IMR-90 (cell line): ENCODE measurements around the gene GNGT1. TPM values are rescaled to one million over a fixed set of nuclear protein-coding genes. Genes with fewer than 3 reads are reported as not detected.
"Not testable (repeated sequence)": the region's sequence is repeated elsewhere in the genome, so short reads cannot be mapped to it uniquely, and the experiment has no call there.

Experiments used
- ATAC-seq: fragments of 200-7000 bp; cut with Tn5 transposase; 2 replicates; pipeline ENCODE4 v1.9.1; 2020; ENCODE audit warnings: low read depth, mild to moderate bottlenecking, moderate library complexity
- BruUV-seq: library from RNA; stranded (reverse); fragments of 400-500 nt; replicated peaks from 2 replicates; lab custom pipeline; 2021; lab: Mats Ljungman, UMichigan
- CTCF ChIA-PET: fragments of 300-600 bp; formaldehyde crosslinking; extraction: SDS; loops from one replicate; lab custom pipeline; 2021; ENCODE audit warnings: antibody characterized with exemption; lab: Yijun Ruan, JAX
- POLR2A ChIA-PET: fragments of 300-600 bp; sonication (Branson Sonifier 250); formaldehyde crosslinking; loops from one replicate; lab custom pipeline; 2022; ENCODE audit warnings: antibody characterized with exemption; ENCODE audit not compliant: unreplicated experiment; lab: Charles Lee
- DNase-seq: peaks from one replicate; pipeline ENCODE4 v3.0.0; 2013
- H2AFZ ChIP-seq: replicated peaks from 2 replicates; pipeline ENCODE3; 2013; ENCODE audit warnings: low read length, mild to moderate bottlenecking; ENCODE audit not compliant: poor library complexity
- H2AK5ac ChIP-seq: 2 replicates; pipeline ENCODE4 v1.6.1; 2013; ENCODE audit warnings: low read depth, low read length, inconsistent platforms
- H2AK9ac ChIP-seq: replicated peaks from 2 replicates; pipeline ENCODE3; 2013; ENCODE audit warnings: mild to moderate bottlenecking, low read depth, low read length, moderate library complexity; ENCODE audit not compliant: poor library complexity
- H2BK120ac ChIP-seq: 2 replicates; pipeline ENCODE4 v1.6.1; 2013; ENCODE audit warnings: low read depth, low read length, inconsistent platforms
- H2BK15ac ChIP-seq: 3 replicates; pipeline ENCODE4 v1.6.1; 2013; ENCODE audit warnings: low read depth, low read length, inconsistent platforms
- H2BK20ac ChIP-seq: 2 replicates; pipeline ENCODE4 v1.6.1; 2013; ENCODE audit warnings: low read depth, mild to moderate bottlenecking, inconsistent platforms, low read length, moderate library complexity
- H2BK5ac ChIP-seq: 2 replicates; pipeline ENCODE4 v1.6.1; 2013; ENCODE audit warnings: mild to moderate bottlenecking, low read depth, low read length, inconsistent platforms; ENCODE audit not compliant: poor library complexity, severe bottlenecking
- H3K14ac ChIP-seq: replicated peaks from 2 replicates; pipeline ENCODE4 v1.6.1; 2013; ENCODE audit warnings: low read depth, low read length, inconsistent platforms
- H3K18ac ChIP-seq: 2 replicates; pipeline ENCODE4 v1.6.1; 2013; ENCODE audit warnings: low read depth, low read length, control low read depth
- H3K23ac ChIP-seq: 2 replicates; pipeline ENCODE4 v1.6.1; 2013; ENCODE audit warnings: low read depth, low read length, inconsistent platforms
- H3K27ac ChIP-seq: 2 replicates; pipeline ENCODE4 v1.5.1; 2013; ENCODE audit warnings: mild to moderate bottlenecking, control low read depth, low read length; ENCODE audit not compliant: insufficient read depth
- H3K27me3 ChIP-seq: 2 replicates; pipeline ENCODE4 v1.6.1; 2013; ENCODE audit warnings: low read length; ENCODE audit not compliant: control insufficient read depth, insufficient read depth
- H3K36me3 ChIP-seq: 2 replicates; pipeline ENCODE4 v1.6.1; 2013; ENCODE audit warnings: low read length, mixed read lengths; ENCODE audit not compliant: control insufficient read depth, insufficient read depth
- H3K4ac ChIP-seq: 2 replicates; pipeline ENCODE4 v1.6.1; 2013; ENCODE audit warnings: low read depth, low read length, inconsistent platforms
- H3K4me1 ChIP-seq: 2 replicates; pipeline ENCODE4 v1.6.1; 2013; ENCODE audit warnings: low read length, mixed read lengths; ENCODE audit not compliant: control insufficient read depth, insufficient read depth
- H3K4me2 ChIP-seq: 2 replicates; pipeline ENCODE4 v1.6.1; 2013; ENCODE audit warnings: low read depth, mild to moderate bottlenecking, control low read depth, low read length, moderate library complexity
- H3K4me3 ChIP-seq: 2 replicates; pipeline ENCODE4 v1.5.1; 2013; ENCODE audit warnings: low read depth, mild to moderate bottlenecking, control low read depth, low read length, moderate library complexity; ENCODE audit not compliant: insufficient read depth
- H3K56ac ChIP-seq: 2 replicates; pipeline ENCODE4 v1.6.1; 2013; ENCODE audit warnings: low read length, inconsistent platforms; ENCODE audit not compliant: insufficient read depth; ENCODE audit errors: extremely low read depth
- H3K79me1 ChIP-seq, 2 experiments: 2 replicates each; pipeline ENCODE4 v1.6.1; 2013; ENCODE audit warnings: low read length in 2 of 2, inconsistent platforms in 1 of 2, low read depth in 1 of 2
- H3K9ac ChIP-seq: 2 replicates; pipeline ENCODE4 v1.6.1; 2013; ENCODE audit warnings: low read depth, low read length, control low read depth
- H3K9me1 ChIP-seq: 2 replicates; pipeline ENCODE4 v1.6.1; 2013; ENCODE audit warnings: low read length, inconsistent platforms; ENCODE audit not compliant: insufficient read depth
- H3K9me3 ChIP-seq: 2 replicates; pipeline ENCODE4 v1.6.1; 2013; ENCODE audit warnings: low read length; ENCODE audit not compliant: control insufficient read depth, insufficient read depth
- H4K20me1 ChIP-seq: 2 replicates; pipeline ENCODE4 v1.6.1; 2013; ENCODE audit warnings: low read length, inconsistent platforms; ENCODE audit not compliant: insufficient read depth
- H4K5ac ChIP-seq: 2 replicates; pipeline ENCODE4 v1.6.1; 2013; ENCODE audit warnings: mild to moderate bottlenecking, low read depth, low read length, control low read depth
- H4K8ac ChIP-seq, 2 experiments: 2 replicates each; pipeline ENCODE4 v1.6.1; 2013; ENCODE audit warnings: low read depth in 2 of 2, low read length in 2 of 2, control low read depth in 1 of 2, inconsistent platforms in 1 of 2
- H4K91ac ChIP-seq: 2 replicates; pipeline ENCODE4 v1.6.1; 2013; ENCODE audit warnings: low read depth, low read length, inconsistent platforms; ENCODE audit not compliant: insufficient read depth
- WGBS, 2 experiments: methylation state at CpG; one replicate each; pipeline versions ENCODE4 v1.1.5 to v1.1.7; 2013; ENCODE audit warnings: missing lambda C conversion rate in 2 of 2; ENCODE audit not compliant: insufficient read length in 1 of 2; ENCODE audit errors: extremely low coverage in 2 of 2; 5-methylcytosine and 5-hydroxymethylcytosine counted together
- dilution Hi-C: fragments of 300-500 bp; cut with HindIII; formaldehyde crosslinking; loops from one replicate; pipeline ENCODE4 v1.14.3; 2018; ENCODE audit warnings: low sequenced_read_pairs; ENCODE audit not compliant: unreplicated experiment
- in situ Hi-C: fragments of 300-500 bp; cut with MboI; formaldehyde crosslinking; loops from 3 replicates; pipeline ENCODE4 v1.14.3; 2019; ENCODE audit warnings: low sequenced_read_pairs, inconsistent platforms, mixed read lengths
- intact Hi-C: fragments of 100-400 bp; cut with micrococcal nuclease; formaldehyde crosslinking; loops from 2 replicates; pipeline ENCODE4 v1.10.0; 2022
- polyA plus RNA-seq, 3 experiments: library from polyadenylated mRNA; depleted of rRNA; stranded (reverse); fragments of >200 nt; gene quantifications; 2 replicates each; pipeline ENCODE4 v1.2.3, GENCODE V29; 2012; ENCODE audit warnings: low replicate concordance in 1 of 3
- total RNA-seq: library from RNA; depleted of rRNA; stranded (reverse); fragments of >200 nt; gene quantifications from 2 replicates; pipeline ENCODE4 v1.2.3, GENCODE V29; 2012

Gene GNGT1
- total and polyA plus RNA-seq, 2 of the 4 experiments (the other 2 are of a cell fraction): not detected

DNA sequence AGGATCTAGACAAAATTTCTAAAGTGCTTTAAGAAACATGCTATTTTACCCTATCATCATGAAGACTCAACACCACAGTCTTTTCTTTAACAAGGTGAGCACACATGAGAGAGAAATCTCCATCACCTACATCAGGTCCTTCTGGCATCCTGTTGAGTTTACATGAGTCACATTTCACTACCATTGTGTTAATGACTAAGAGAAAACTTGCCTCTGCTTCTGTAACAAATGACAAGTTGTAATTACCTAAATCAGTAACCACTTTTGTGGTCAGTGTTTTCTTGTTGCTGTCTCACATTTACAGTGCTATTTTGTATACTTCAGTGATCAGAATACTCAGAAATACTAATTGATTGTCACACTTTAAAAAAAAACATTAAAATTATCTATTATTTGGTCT, 9.5 kb downstream of the GNGT1 start:
- H3K9ac ChIP-seq, H3K9me3 ChIP-seq, H3K9me1 ChIP-seq, H4K5ac ChIP-seq, H2BK120ac ChIP-seq, H2AK5ac ChIP-seq, H3K27me3 ChIP-seq, H4K91ac ChIP-seq, H3K18ac ChIP-seq, H3K4me2 ChIP-seq, H3K23ac ChIP-seq, H4K8ac ChIP-seq, BruUV-seq, H3K36me3 ChIP-seq, H4K20me1 ChIP-seq, H2BK5ac ChIP-seq, intact Hi-C loops, POLR2A ChIA-PET, DNase-seq, H2BK15ac ChIP-seq, H2BK20ac ChIP-seq, H3K56ac ChIP-seq, dilution Hi-C loops, H2AK9ac ChIP-seq, H3K4me1 ChIP-seq, H3K27ac ChIP-seq, H2AFZ ChIP-seq, H3K4ac ChIP-seq, CTCF ChIA-PET, H3K4me3 ChIP-seq, H3K14ac ChIP-seq, ATAC-seq, H3K79me1 ChIP-seq: not testable (repeated sequence)
- in situ Hi-C loops: loop anchor here (25.0 kb wide), 1 partner anchor 521 kb away; no protein-coding TSS in a partner anchor

DNA sequence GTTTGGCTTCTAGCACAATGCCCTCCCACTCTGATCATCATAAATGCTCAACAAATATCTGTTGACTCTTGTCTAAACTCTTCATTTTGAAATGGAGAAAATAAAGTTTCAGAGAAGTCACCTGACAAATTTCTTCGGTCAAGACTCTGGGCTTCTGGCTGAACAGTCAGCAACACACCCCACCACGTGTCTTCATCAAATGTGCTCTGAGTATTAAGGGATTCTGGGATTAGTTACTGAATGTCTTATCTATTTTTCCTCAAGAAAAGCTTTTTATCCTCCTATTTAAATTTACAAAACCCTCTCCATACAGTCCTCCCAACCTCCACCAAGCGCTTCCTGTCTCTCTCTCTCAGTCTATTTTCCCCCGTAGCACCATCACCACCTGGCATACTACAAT, 9.9 kb downstream of the GNGT1 start:
- H3K4me1 ChIP-seq, H2BK5ac ChIP-seq: not testable (repeated sequence)
- WGBS, 2 experiments: 100% methylated on average over 1 of the region's 4 CpGs; no CpG with 5 or more reads in 1 of the 2 experiments

More for the DNA sequence above, 9.9 kb downstream of the GNGT1 start:
- H3K14ac ChIP-seq, H2BK20ac ChIP-seq, H3K4me2 ChIP-seq, dilution Hi-C loops, H3K27ac ChIP-seq, H2BK15ac ChIP-seq, intact Hi-C loops, DNase-seq, H3K27me3 ChIP-seq, H3K9ac ChIP-seq, POLR2A ChIA-PET, H3K4ac ChIP-seq, H3K56ac ChIP-seq, H3K23ac ChIP-seq, BruUV-seq, H3K4me3 ChIP-seq, H3K9me3 ChIP-seq, H4K8ac ChIP-seq, CTCF ChIA-PET, H4K20me1 ChIP-seq, H2AFZ ChIP-seq, H3K36me3 ChIP-seq, H3K9me1 ChIP-seq, H2AK5ac ChIP-seq, H3K79me1 ChIP-seq, H4K5ac ChIP-seq, H2AK9ac ChIP-seq, H3K18ac ChIP-seq, H2BK120ac ChIP-seq, H4K91ac ChIP-seq, ATAC-seq: not testable (repeated sequence)
- in situ Hi-C loops: loop anchor here (25.0 kb wide), 1 partner anchor 521 kb away; no protein-coding TSS in a partner anchor
